IMR-90 (cell line): ENCODE data around the gene UBE2E2.

ENCODE experiments used
- BHLHE40 ChIP-seq: fragments of 150-350 bp; IDR thresholded peaks from 2 replicates; pipeline ENCODE4 v1.6.1; 2016; ENCODE audit warnings: mild to moderate bottlenecking, low read depth, low read length
- CEBPB ChIP-seq: IDR thresholded peaks from 2 replicates; pipeline ENCODE4 v1.6.1; 2012; ENCODE audit warnings: low read depth, low read length, improper control_type of control experiment
- MAFK ChIP-seq: IDR thresholded peaks from 2 replicates; pipeline ENCODE4 v1.6.1; 2012; ENCODE audit warnings: low read depth, low read length, improper control_type of control experiment
- MXI1 ChIP-seq: IDR thresholded peaks from 2 replicates; pipeline ENCODE4 v1.6.1; 2012; ENCODE audit warnings: low read depth, mild to moderate bottlenecking, low read length, moderate library complexity, borderline replicate concordance
- POLR2A ChIP-seq: IDR thresholded peaks from 2 replicates; pipeline ENCODE4 v1.6.1; 2012; ENCODE audit warnings: mild to moderate bottlenecking, low read depth, low read length
- RFX5 ChIP-seq: IDR thresholded peaks from 2 replicates; pipeline ENCODE4 v1.8.0; 2012; ENCODE audit warnings: low read depth, mild to moderate bottlenecking, low read length, moderate library complexity
- TF ChIP-seq, protein P1 (sequence below): conservative IDR thresholded peaks from 2 replicates; pipeline ENCODE4 v1.5.1; 2012; ENCODE audit warnings: mild to moderate bottlenecking, low read depth, low read length, improper control_type of control experiment
- TF ChIP-seq, protein P2 (sequence below): fragments of 150-350 bp; IDR thresholded peaks from 2 replicates; pipeline ENCODE4 v1.6.1; 2016; ENCODE audit warnings: low read depth, mild to moderate bottlenecking, low read length, moderate library complexity, borderline replicate concordance
- TF ChIP-seq, protein P3 (sequence below): fragments of 150-350 bp; IDR thresholded peaks from 2 replicates; pipeline ENCODE4 v1.6.1; 2017; ENCODE audit warnings: mild to moderate bottlenecking, antibody characterized with exemption, low read length, low read depth

DNA sequence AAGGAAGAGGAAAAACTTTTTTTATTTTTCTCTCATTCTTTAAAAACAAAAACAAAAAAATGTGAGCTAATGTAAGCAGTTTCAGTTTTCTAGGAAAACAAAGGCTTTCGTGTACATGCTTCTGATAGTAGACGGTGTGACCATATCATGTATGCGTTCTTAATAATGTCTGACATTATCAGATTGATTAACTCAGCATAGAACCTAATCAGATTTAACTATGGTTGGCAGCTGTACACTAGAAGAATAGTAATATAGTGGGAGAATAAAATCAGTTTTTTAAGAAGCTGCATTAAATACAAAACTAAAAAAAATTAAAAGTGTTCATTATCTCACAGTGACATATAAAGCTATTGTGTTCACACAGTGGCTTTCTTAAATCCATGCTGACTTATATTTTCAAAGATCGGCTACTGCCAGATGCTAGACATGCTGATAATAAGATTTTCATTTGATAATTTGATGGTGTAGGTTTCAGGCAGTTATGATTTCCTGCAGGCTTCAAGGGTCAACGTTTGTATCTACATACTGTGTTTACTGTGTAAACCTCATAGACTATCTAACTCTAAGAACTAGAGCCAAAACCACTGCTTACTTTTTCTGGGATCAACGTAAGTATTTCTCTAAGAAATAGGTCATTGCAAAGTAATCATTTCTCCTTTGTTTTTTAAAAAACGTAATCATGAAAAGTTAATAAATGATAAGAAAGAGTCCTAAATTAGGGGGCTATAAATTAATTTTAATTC lies 74.0 kb downstream of the UBE2E2 start:
- TF ChIP-seq, protein P1, sequence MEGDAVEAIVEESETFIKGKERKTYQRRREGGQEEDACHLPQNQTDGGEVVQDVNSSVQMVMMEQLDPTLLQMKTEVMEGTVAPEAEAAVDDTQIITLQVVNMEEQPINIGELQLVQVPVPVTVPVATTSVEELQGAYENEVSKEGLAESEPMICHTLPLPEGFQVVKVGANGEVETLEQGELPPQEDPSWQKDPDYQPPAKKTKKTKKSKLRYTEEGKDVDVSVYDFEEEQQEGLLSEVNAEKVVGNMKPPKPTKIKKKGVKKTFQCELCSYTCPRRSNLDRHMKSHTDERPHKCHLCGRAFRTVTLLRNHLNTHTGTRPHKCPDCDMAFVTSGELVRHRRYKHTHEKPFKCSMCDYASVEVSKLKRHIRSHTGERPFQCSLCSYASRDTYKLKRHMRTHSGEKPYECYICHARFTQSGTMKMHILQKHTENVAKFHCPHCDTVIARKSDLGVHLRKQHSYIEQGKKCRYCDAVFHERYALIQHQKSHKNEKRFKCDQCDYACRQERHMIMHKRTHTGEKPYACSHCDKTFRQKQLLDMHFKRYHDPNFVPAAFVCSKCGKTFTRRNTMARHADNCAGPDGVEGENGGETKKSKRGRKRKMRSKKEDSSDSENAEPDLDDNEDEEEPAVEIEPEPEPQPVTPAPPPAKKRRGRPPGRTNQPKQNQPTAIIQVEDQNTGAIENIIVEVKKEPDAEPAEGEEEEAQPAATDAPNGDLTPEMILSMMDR: no peak
- TF ChIP-seq MAFK (no peak), CEBPB (no peak), POLR2A (no peak), RFX5 (no peak), BHLHE40 (no peak), MXI1 (no peak)
- TF ChIP-seq, protein P2, sequence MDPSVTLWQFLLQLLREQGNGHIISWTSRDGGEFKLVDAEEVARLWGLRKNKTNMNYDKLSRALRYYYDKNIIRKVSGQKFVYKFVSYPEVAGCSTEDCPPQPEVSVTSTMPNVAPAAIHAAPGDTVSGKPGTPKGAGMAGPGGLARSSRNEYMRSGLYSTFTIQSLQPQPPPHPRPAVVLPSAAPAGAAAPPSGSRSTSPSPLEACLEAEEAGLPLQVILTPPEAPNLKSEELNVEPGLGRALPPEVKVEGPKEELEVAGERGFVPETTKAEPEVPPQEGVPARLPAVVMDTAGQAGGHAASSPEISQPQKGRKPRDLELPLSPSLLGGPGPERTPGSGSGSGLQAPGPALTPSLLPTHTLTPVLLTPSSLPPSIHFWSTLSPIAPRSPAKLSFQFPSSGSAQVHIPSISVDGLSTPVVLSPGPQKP: no peak
- TF ChIP-seq, protein P3, sequence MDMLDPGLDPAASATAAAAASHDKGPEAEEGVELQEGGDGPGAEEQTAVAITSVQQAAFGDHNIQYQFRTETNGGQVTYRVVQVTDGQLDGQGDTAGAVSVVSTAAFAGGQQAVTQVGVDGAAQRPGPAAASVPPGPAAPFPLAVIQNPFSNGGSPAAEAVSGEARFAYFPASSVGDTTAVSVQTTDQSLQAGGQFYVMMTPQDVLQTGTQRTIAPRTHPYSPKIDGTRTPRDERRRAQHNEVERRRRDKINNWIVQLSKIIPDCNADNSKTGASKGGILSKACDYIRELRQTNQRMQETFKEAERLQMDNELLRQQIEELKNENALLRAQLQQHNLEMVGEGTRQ: no peak
